HG03108 (cell line): Measurements from ENCODE around the gene SLC45A2.
"Not testable (repeated sequence)": the region's sequence is repeated elsewhere in the genome, so short reads cannot be mapped to it uniquely, and the experiment has no call there.

Source experiments
- ATAC-seq: cut with Tn5 transposase; IDR thresholded peaks from one replicate; pipeline ENCODE4 v1.9.1; 2021; ENCODE audit warnings: moderate library complexity; ENCODE audit not compliant: unreplicated experiment

Gene SLC45A2

DNA sequence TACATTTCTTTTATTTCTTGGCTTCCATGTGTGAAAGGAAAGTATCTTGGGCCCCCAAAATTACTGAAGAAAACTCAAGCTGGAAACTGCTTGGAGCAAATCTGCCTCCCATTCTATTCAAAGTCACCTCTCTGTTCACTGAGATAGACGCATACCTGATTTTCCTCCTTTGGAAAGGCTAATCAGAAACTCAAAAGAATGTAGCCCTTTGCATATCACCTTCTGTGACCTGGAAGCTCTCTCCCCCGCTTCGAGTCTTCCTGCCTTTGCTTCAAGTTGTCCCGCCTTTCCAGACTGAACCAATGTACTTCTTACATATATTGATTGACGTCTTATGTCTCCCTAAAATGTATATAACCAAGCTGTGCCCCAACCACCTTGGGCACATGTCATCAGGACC is 53.4 kb downstream of the SLC45A2 start:
- ATAC-seq: no peak

DNA sequence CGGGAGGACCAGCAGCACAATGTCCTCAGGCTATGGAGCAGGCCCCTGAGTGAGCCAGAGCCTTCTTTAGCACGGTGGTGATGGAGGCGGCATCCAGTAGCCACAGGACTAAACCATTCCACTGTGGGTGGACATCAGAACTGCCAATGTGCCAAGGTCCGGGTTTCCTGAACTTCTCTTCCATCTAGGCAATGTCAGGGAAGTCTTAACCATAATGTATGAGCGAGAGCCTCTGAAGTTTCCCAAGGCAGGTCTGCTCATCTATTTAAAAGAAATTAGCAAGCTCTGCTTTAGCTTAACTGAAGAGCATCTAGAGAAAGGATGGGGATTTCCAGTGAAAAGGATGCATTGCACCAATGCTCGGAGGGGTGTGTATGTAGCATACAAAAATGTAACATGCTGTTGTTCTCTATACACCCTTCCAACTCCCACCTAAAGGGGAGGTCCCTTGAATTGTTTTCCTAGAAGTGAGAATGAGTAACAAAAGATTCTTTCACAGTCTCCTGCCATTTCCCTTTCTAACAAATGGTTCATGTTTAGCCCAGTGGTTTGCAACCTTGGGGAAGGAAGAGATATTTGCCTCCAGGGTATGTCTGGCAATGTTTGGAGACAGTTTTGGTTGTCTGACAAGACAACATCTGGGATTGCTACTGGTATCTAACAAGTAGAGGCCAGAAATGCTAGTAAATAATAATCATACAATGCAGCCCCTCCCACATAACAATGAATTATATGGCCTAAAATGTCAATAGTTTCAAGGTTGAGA is 54.4 kb downstream of the SLC45A2 start:
- no peak for ATAC-seq

DNA sequence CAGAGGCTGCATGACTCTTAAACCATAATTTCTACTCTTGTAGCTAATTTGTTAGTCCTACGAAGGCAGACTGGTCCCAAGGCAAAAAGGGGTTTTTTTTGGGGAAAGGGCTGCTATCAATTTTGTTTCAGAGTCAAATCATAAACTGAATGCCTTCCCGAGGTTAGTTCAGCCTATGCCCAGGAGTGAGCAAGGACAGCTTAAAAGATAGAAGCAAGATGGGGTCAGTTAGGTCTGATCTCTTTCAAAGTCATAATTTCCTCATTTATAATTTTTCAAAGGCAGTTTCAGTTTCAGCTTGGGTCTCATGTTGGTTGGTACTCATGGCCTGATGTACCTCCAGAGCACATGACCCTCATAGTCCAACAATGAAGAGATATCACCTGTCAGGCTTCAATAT is 56.2 kb downstream of the SLC45A2 start:
- ATAC-seq: no peak

DNA sequence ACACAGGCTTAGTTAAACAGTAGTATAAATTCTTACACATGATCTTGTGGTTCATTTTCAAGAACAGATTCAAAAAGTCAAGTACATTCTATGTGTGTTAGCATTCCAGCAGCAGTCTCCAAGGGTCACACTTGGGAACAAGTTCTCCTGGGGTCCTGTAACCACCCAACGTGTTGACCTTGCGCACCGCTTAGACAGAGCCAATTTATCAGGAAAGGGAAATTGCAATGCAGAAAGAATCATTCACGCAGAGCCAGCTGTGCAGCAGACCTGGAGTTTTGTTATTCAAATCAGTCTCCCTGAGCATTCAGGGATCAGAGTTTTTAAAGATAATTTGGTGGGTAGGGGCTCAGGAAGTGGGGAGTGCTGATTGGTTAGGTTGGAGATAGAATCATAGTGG is 56.8 kb downstream of the SLC45A2 start:
- ATAC-seq: no peak

DNA sequence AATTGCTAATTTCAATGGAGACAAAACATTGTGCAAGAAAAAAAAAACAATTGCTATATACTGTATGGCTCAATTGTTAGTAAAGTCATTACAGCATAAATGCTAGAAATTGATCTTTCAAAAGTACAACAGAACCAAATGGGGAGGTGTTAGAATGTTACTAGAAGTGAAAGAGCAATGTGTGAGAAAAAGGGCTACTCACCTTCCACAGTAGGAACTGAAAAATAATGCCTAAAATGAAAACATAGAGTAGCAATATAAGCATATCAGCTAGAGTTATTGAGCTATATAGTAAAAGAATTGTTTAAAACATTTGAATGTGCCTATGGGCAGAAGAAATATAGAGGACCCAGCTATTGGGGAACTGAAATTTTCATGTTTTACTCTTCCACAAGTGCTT is 59.2 kb downstream of the SLC45A2 start:
- no peak for ATAC-seq

DNA sequence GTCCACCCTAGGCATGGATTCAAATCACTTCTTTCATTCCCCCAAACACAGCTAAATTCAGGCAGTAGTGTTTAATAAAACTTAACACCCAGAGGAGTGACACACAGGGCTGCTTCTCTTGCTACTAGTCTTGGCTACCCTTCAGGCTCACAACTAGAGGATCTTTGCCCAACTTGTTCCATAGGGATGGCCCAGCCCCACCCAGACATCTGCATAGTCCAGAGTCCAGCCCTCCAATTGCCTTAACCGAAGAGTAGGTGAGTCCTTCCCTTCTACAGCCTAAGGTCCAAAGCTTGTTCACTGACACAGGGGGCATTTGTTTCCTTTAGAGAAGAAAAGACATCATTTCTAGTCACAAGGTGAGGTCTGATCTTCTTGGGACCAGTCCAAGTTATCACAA is 63.5 kb downstream of the SLC45A2 start:
- ATAC-seq: no peak

DNA sequence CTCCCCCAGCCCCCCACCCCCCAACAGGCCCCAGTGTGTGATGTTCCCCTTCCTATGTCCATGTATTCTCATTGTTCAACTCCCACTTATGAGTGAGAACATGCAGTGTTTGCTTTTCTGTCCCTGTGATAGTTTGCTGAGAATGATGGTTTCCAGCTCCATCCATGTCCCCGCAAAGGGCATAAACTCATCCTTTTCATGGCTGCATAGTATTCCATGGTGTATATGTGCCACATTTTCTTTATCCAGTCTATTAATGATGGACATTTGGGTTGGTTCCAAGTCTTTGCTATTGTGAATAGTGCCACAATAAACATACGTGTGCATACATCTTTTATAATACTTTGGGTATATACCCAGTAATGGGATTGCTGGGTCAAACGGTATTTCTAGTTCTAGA is 69.6 kb downstream of the SLC45A2 start:
- ATAC-seq: not testable (repeated sequence)

DNA sequence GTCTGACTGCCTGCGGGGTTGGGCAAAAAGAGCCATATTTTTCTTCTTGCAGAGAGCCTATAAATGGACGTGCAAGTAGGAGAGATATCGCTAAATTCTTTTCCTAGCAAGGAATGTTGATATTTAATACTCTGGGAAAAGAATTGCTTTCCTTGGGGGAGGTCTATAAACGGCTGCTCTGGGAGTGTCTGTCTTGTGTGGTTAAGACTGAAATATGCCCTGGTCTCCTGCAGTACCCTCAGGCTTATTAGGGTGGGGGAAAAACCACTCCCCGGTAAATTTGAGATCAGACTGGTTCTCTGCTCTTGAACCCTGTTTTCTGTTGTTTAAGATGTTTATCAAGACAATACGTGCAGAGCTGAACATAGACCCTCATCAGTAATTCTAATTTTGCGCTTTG is 78.2 kb downstream of the SLC45A2 start:
- not testable (repeated sequence) for ATAC-seq

DNA sequence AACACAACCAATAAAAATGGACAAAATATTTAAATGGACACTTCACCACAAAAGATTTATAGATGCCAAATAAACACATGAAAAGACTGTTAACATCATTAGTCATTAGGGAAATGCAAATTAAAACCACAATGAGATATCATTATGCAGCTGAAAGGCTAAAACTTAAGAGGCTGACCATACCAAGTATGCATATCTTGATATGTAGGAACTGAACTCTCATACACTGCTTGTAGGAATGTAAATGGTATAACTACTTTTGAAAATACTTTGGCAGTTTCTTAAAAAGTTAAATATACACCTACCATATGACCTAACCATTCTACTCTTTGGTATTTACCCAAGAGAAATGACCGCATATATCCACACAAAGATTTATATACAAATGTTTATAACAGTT is 79.1 kb downstream of the SLC45A2 start:
- no peak for ATAC-seq

DNA sequence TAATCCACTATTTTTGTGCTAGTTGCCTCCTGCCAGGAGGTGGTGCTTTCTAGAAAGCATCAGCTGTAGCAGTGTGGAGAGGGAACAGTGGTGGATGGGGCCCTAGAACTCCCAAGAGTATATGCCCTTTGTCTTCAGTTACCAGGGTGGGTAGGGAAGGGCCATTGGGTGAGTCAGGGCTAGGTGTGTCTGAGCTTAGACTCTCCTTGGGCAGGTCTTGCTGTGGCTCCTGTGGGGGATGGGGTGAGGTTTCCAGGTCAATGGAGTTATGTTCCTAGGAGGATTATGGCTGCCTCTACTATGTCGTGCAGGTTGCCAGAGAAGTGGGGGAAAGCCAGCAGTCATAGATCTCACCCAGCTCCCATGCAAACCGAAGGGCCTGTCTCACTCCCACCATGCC is 81.4 kb downstream of the SLC45A2 start:
- no peak for ATAC-seq

DNA sequence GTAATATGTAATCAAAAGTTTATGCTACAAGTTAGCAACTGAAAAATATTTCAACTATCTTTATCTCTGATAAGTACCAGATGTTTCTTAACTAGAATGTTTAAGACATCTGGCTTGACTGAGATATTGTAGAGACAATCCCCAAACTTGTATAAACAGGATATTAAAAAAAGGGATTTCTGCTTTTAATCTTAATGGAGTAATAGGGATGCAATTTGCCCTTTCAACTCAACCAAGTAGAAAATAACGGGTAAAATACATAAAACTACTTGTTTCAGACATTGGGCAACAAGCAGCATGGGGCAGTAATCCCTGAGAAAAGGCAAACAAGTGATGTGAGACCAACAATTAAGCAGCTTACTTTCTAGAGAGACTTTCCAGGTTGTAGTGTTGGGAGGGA is 83.3 kb downstream of the SLC45A2 start:
- no peak for ATAC-seq
